ENCODE measurements around the gene MAST4.

MAST4 gene

DNA sequence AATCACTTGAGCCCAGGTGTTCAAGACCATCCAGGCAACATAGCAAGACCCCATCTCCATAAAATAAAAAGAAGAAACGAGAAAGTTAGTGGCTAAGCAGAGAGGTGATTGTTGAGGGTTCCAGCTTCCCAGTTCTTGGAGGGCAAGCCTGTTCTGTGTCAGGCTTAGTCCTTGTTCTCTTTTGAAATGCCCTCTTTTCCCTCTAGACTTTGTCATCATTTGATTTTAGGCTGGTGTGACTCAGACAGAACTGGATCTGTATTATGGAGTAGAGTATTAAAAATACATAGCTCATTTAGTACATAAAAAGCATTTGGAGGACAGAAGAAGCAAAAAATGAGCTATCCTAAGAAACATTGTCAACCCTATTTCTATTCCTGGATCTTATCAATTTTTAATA, 441.0 kb downstream of the MAST4 start:
- no peak for DNase-seq (ENCODE audit: low read depth)
- in situ Hi-C loops (cut with HindIII; ENCODE audit: low sequenced_read_pairs): no loop called here
- no peak for TF ChIP-seq CTCF (IDR thresholded peaks at IDR 0.05; ENCODE audit: low read depth, low read length, missing control alignments)
- no peak overlapping the region for H3K4me3 ChIP-seq (ENCODE audit: low read depth, low read length)

GRCh38 chr5:67038817-67039603, 442.8 kb downstream of the MAST4 start:
- H3K4me3 ChIP-seq (ENCODE audit: low read depth, low read length): no peak overlapping the region
- no peak for TF ChIP-seq CTCF (IDR thresholded peaks at IDR 0.05; ENCODE audit: low read depth, low read length, missing control alignments)
- in situ Hi-C loops (cut with HindIII; ENCODE audit: low sequenced_read_pairs): no loop called here

DNA sequence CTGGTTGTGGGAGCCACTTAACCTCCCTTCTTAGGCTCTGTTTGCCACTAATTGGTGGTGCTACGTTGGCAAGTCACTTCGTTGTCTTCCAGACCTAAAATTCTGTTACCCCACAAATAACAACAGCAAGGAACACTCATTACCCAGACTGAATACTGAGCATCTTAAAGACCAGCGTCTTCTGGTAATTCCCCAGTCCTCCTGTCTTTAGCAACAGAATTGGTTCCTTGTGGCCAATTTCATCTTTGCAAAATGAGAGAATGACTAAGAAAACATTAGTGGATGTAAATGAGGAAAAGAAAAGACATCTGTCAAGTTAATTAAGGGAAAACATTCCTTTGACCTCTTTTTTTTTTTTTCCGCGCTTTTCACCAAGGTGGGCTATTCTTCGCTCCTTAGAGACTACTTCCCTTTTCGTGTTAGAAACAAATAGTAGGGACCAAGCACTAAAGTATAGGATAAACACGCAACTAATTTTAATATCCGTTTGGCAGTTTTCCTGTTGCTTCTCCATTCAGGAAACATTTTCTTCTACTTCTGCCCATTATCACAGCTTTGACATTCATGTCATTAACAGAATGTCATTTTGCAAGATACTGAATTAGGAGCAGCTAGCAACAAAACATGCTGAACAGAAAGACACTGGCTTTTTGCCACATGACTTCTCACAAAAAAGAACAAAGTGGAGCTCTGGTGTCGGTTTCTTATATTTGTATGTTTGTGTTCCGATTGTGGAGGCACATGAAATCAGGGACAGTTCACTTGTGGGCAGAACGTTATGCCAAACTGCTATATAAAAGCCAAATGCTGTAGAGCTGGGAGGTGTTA, 446.2 kb downstream of the MAST4 start:
- no peak for TF ChIP-seq CTCF (IDR thresholded peaks at IDR 0.05; ENCODE audit: low read depth, low read length, missing control alignments)
- no peak overlapping the region for H3K4me3 ChIP-seq (ENCODE audit: low read depth, low read length)
- in situ Hi-C loops (cut with HindIII; ENCODE audit: low sequenced_read_pairs): no loop called here
- no peak for DNase-seq (ENCODE audit: low read depth)

More at GRCh38 chr5:67038817-67039603, 442.8 kb downstream of the MAST4 start:
- no peak for DNase-seq (ENCODE audit: low read depth)

DNA sequence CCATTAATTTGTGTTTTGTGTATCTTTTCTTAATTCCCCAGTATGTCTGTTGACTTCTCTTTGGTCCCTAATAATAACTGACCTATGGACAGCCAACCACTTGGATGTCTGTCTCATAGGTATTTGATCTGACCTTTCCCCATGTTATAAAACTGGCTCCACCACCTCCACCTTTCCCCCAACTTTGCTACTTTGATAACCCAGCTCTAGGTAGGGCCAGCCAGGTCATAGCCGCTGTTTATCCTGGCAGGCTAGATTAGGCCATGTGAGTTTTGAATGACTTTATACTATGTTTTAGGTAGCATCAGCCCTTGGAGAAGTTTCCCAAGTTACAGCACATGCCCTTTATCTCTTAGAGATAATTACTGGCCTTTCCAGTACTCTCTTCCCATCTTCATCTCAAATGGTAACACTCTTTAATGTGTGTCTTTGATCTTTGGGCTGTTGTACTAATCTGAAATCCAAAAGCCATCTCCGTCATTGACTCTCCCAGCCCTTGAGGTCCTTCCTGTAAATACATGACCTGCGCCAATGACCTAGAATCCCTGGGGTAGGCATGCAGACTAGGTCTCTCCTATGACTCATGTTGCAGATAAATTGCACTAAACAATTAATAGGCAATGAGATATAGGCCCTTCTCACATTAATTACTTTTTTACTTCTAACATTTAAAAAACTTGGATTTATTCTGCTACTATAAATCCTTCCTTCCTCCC, 447.8 kb downstream of the MAST4 start:
- DNase-seq (ENCODE audit: low read depth): no peak
- no peak for TF ChIP-seq CTCF (IDR thresholded peaks at IDR 0.05; ENCODE audit: low read depth, low read length, missing control alignments)
- in situ Hi-C loops (cut with HindIII; ENCODE audit: low sequenced_read_pairs): no loop called here

DNA sequence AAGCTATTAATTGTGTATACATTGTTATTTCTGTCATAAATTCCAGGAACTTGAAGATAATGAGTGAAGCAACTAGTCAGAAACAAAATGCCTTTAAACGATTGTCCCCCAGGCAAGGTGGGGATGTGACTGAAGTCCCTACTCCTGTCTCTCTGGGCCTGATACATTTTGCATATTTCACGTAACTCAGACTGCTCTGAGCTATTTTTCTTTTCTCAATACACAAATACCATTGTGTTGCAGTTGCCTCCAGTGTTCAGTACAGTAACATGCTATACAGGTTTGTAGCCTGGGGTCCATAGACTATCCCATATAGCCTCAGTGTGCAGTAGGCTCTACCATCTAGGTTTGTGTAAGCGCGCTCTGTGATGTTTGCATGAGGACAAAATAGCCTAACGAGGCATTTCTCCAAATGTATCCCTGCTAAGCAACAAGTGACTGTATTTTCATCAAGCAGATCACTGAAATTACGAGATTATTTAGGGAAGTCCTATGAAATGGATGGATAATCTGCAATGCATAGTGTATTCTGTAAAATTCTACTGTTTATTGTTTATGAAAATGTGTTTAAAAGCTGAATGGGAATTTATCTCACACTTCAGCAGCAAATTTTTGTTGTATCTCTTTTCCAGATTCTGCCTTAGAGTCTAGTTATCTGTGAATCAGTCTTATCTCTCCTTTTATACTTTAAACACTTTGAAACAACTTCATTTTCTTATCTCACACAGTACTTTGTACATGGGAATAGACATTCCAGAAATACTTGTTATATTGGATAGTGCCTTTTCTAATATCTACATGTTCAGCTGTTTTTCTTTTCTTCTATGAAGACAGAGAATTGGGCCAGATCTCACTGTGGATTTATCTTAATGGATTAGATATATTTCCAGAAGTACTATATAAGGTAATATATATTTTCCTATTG, 449.9 kb downstream of the MAST4 start:
- in situ Hi-C loops (cut with HindIII; ENCODE audit: low sequenced_read_pairs): no loop called here
- H3K4me3 ChIP-seq (ENCODE audit: low read depth, low read length): no peak overlapping the region
- no peak for TF ChIP-seq CTCF (IDR thresholded peaks at IDR 0.05; ENCODE audit: low read depth, low read length, missing control alignments)
- DNase-seq (ENCODE audit: low read depth): no peak

More for the DNA sequence above, 447.8 kb downstream of the MAST4 start:
- H3K4me3 ChIP-seq (ENCODE audit: low read depth, low read length): no peak overlapping the region
